ENCODE data around the gene HOXB7. TPM values are rescaled to one million over a fixed set of nuclear protein-coding genes. Genes with fewer than 3 reads are reported as not detected.

HOXB7 gene
- total RNA-seq, 4 donors from 2014 or later: 10.7 to 22.8 (median 19.0) TPM

DNA sequence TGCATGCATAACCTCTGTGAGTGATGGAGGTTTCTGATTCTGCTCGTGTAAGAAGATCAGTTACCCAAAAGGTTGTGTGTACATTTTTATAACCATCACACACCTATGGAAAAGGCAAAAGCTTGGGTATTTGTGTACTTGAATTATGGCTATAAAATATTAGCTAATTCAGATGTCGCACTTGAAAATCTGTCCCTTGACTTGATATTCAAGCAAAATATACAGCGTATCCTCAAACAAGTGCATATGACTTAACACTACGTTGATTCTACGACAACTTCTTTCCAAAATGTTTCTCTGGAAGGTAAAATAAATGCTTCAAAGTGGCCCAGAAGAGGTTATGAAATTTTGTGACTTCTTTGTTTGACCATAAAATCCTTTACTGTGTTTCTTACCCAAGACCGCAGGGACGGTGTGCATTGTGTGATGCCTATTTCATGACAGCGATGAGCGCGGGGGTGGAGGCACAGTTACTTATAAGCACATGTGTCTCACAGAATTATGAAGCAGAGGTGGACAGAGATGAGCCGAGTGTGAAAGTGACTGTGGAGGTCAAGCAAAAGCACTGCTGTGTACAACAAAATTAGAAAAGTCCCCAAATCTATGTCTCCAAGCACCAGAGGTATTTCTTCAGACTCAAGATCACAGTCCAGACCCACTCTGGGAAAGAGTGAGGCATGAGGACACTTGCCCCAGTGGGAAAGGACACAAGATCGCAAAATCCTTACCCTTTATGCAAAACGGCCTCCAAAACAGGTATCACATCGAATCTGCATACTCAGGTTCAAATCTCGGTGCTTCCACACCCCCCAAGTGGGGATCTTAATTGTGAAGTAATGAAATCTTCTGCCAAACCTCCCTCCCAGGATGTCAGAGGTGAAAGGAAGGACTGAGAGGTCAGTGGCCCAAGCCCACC, 19.4 kb upstream of the HOXB7 start:
- Histone ChIP-seq H3K9me3 (no peaks in the 10 kb centered on the region), H3K36me3 (no peaks in the 10 kb centered on the region), H3K4me1 (peaks cover 6 to 66% (median 9%) of the 10 kb centered on the region in 4 donors), H3K4me3 (no peak overlapping the region), H3K27me3 (peaks cover 0 to 25% of the 10 kb centered on the region in 2 donors), H3K27ac (peak overlapping the region in 2 of 4 donors; percentile 66 to 79)
- no peak for DNase-seq
- TF ChIP-seq POLR2A (IDR thresholded peaks at IDR 0.05): no peak
- TF ChIP-seq, protein P1, sequence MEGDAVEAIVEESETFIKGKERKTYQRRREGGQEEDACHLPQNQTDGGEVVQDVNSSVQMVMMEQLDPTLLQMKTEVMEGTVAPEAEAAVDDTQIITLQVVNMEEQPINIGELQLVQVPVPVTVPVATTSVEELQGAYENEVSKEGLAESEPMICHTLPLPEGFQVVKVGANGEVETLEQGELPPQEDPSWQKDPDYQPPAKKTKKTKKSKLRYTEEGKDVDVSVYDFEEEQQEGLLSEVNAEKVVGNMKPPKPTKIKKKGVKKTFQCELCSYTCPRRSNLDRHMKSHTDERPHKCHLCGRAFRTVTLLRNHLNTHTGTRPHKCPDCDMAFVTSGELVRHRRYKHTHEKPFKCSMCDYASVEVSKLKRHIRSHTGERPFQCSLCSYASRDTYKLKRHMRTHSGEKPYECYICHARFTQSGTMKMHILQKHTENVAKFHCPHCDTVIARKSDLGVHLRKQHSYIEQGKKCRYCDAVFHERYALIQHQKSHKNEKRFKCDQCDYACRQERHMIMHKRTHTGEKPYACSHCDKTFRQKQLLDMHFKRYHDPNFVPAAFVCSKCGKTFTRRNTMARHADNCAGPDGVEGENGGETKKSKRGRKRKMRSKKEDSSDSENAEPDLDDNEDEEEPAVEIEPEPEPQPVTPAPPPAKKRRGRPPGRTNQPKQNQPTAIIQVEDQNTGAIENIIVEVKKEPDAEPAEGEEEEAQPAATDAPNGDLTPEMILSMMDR (IDR thresholded peaks at IDR 0.05): no peak

DNA sequence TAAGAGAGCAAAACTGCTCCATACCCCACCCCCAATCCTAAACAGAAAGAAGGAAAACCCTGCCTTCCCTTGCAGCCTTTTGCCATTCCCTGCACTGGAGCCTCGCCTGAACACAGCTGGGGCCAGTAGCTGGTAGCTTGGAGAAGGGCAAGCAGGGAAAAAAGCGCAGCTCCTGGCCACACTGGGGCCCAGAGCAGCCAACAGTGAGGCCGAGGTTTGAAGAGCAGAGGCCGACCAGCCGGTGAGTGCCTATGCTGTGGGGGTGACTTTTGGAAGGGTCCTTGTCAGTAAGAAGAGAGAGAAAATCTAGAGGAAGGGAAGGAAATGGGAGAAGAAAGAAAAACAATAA, 18.6 kb upstream of the HOXB7 start:
- Histone ChIP-seq H3K4me3 (no peak overlapping the region), H3K27ac (peak overlapping the region in 2 of 4 donors; percentile 48 to 63), H3K36me3 (no peaks in the 10 kb centered on the region), H3K9me3 (no peaks in the 10 kb centered on the region), H3K27me3 (peaks cover 0 to 33% of the 10 kb centered on the region in 2 donors), H3K4me1 (peaks cover 9 to 66% (median 13%) of the 10 kb centered on the region in 4 donors)
- TF ChIP-seq POLR2A (IDR thresholded peaks at IDR 0.05): no peak
- TF ChIP-seq, protein P1 (IDR thresholded peaks at IDR 0.05): no peak
- no peak for DNase-seq

DNA sequence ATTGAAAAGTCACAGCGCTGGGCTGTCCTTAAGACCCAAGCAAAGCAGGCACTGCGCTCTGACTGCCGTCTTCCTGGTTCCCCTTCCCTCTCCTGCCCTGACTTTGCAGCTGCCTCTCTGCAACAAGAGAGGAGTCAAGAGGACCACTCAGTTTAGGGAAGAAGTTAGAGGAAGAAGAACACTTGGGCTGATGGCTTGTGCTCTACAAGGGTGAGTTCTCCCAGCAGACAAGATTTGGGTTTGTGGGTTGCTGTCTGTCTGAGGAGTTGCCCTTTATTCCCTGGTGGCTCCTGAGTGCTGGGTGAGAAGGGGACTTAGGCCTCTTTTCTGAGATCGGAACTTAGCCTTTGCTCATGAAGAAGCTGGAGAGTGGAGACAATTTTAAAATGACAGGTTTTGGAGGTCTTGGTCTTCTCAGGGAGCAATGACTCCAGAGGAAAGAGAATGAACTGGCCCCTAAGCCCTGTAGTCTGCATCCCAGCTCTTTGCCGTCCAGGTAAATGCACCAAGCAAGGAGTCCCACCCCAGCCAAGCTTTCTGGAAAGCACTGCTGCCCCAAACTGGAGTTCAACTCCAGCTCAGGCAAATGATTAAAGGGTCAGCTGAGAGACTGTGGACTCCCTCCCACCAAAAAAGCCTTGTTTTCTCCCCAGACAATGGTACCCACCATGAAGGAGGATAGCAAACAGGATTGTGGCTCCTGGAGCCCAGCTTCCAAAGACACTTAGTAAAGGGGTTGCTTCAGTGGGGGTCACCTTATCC, 18.0 kb upstream of the HOXB7 start:
- Histone ChIP-seq H3K27me3 (peaks cover 0 to 33% of the 10 kb centered on the region in 2 donors), H3K4me3 (peak overlapping the region in 1 of 4 donors; percentile 8), H3K36me3 (no peaks in the 10 kb centered on the region), H3K9me3 (no peaks in the 10 kb centered on the region), H3K27ac (peak overlapping the region in 3 of 4 donors; percentile 58 to 82 (median 63)), H3K4me1 (peaks cover 9 to 65% (median 11%) of the 10 kb centered on the region in 4 donors)
- TF ChIP-seq POLR2A (IDR thresholded peaks at IDR 0.05): no peak
- TF ChIP-seq, protein P1 (IDR thresholded peaks at IDR 0.05): no peak
- no peak for DNase-seq

DNA sequence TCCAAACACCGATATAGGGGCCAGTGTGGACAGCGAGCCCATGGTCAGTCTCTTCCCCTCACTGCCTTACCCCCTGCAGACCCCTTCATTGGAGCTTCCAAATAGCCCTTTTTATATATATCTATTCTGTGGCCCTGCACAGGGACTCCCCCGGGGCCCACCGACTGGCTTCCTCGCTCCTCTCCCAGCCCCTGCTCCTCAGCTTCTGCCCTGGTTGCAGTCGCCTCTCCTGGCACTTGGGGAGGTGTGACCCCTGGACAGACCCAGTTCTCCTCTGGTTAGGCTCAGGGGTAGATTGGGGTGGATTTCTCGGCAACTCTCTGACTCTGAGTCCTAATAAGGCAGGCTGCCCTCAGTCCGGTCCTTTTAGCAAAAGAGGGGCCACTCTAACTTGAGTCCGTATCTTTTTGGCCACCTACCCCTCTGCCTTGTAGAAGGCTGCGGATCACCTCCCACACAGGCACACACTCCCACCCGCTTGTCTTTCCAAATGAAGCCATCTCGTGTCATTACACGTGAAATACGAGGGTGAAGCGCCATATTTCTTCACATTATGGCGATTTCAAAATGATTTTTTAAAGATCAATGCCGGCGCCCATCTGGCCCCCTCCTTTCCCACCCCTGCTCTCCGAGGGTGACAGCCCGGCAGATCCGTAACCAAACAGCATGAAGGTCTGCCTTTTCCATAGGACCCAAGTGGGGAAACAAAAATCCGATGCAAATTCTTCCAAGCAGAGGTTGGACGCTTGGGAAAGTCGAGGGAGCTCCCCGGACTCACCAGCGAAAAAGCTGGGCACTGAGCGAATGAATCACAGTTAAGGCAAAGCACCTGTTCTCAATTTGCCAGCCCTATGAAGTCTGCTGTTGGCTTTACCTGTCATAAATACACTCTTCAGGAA, 17.1 kb upstream of the HOXB7 start:
- H3K36me3 ChIP-seq: no peaks in the 10 kb centered on the region
- peak overlapping the region in 3 of 4 donors; percentile 58 to 82 (median 63) for H3K27ac ChIP-seq
- H3K27me3 ChIP-seq: peaks cover 0 to 33% of the 10 kb centered on the region in 2 donors
- peak overlapping the region in 1 of 4 donors; percentile 8 for H3K4me3 ChIP-seq
- no peaks in the 10 kb centered on the region for H3K9me3 ChIP-seq
- peak in 1 of 3 donors; percentile 51 for DNase-seq
- TF ChIP-seq, protein P1 (IDR thresholded peaks at IDR 0.05): no peak
- H3K4me1 ChIP-seq: peaks cover 9 to 55% (median 11%) of the 10 kb centered on the region in 4 donors

DNA sequence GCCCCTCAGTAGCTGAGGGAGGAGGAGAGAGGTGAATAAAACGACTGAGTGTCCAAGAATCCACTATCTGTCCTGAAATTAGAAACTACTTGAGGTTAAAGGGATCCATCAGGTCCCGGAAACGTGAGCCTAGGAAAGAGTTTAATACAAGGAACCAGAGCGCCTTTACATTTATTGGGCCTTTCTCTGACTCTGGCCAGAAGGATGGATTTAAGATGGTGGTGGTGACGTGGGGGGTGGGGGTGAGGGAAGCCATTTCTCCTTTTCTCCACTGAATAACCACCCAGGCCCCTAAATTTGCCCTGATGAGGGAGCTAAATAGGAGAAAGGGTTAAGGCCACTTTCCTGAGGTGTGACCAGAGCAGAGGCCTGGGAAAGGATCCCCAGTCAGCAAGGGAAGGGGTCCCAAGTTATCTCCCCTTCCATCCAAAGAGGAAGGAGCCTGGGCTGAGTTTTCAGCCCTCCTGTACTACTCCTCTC, 16.3 kb upstream of the HOXB7 start:
- Histone ChIP-seq H3K27me3 (peaks cover 0 to 33% of the 10 kb centered on the region in 2 donors), H3K9me3 (no peaks in the 10 kb centered on the region), H3K36me3 (no peaks in the 10 kb centered on the region), H3K4me1 (peaks cover 9 to 48% (median 11%) of the 10 kb centered on the region in 4 donors), H3K27ac (peak overlapping the region in 3 of 4 donors; percentile 63 to 82 (median 73)), H3K4me3 (peak overlapping the region in 3 of 4 donors; percentile 30 to 55 (median 55))
- TF ChIP-seq, protein P1 (IDR thresholded peaks at IDR 0.05): no peak
- no peak for TF ChIP-seq POLR2A (IDR thresholded peaks at IDR 0.05)
- no peak for DNase-seq

Measured in Peyer's patch (tissue), 4 donors.